Brain microvascular endothelial cell (primary cell): ENCODE measurements around the gene KCNH2.
"Not testable (repeated sequence)": the region's sequence is repeated elsewhere in the genome, so short reads cannot be mapped to it uniquely, and the experiment has no call there.

Source experiments
- DNase-seq: peaks from one replicate; pipeline ENCODE4 v3.0.0-alpha.2; 2020
- H3K27ac ChIP-seq: fragments of 250-450 bp; sonication (Bioruptor Pico); 2 replicates; pipeline ENCODE4 v1.5.1; 2020; ENCODE audit warnings: mild to moderate bottlenecking, moderate library complexity
- H3K27me3 ChIP-seq: fragments of 250-450 bp; sonication (Bioruptor Pico); replicated peaks from 2 replicates; pipeline ENCODE4 v1.5.1; 2020; ENCODE audit warnings: mild to moderate bottlenecking
- H3K36me3 ChIP-seq: fragments of 250-450 bp; sonication (Bioruptor Pico); replicated peaks from 2 replicates; pipeline ENCODE4 v1.5.1; 2020; ENCODE audit warnings: mild to moderate bottlenecking
- H3K4me3 ChIP-seq: 2 replicates; pipeline ENCODE4 v1.5.1; 2011; ENCODE audit warnings: low read depth, mild to moderate bottlenecking, control low read depth, low read length, moderate library complexity
- CTCF ChIP-seq: IDR thresholded peaks from 2 replicates; pipeline ENCODE4 v1.5.1; 2011; ENCODE audit warnings: low read depth, mild to moderate bottlenecking, moderate library complexity, low read length, control low read depth, inconsistent platforms; ENCODE audit errors: missing control alignments
- in situ Hi-C: cut with HindIII; loops from 2 replicates; pipeline ENCODE4 v1.10.0; 2017; ENCODE audit warnings: low sequenced_read_pairs, low pct_ligation_motif_present

Gene KCNH2

GRCh38 chr7:150910996-150911422 lies 67.1 kb downstream of the KCNH2 start:
- no peak overlapping the region for H3K4me3 ChIP-seq
- no peak for TF ChIP-seq CTCF
- in situ Hi-C loops, result no loop called here
- DNase-seq, result no peak
- no peaks in the 10 kb centered on the region for H3K27me3 ChIP-seq
- H3K27ac ChIP-seq, result no peak overlapping the region
- no peaks in the 10 kb centered on the region for H3K36me3 ChIP-seq

- DNase-seq, H3K4me3 ChIP-seq, H3K27ac ChIP-seq, H3K27me3 ChIP-seq, H3K36me3 ChIP-seq, in situ Hi-C loops: not testable (repeated sequence)
Observed at GRCh38 chr7:150910305-150910995, 67.7 kb downstream of the KCNH2 start.

- H3K27me3 ChIP-seq, result no peaks in the 10 kb centered on the region
- TF ChIP-seq CTCF, result no peak
- no peaks in the 10 kb centered on the region for H3K36me3 ChIP-seq
- no peak overlapping the region for H3K4me3 ChIP-seq
- no peak for DNase-seq
- no peak overlapping the region for H3K27ac ChIP-seq
- in situ Hi-C loops, result no loop called here
Observed at GRCh38 chr7:150909200-150909995, 68.7 kb downstream of the KCNH2 start.

GRCh38 chr7:150908173-150908572 lies 69.9 kb downstream of the KCNH2 start:
- in situ Hi-C loops, result no loop called here
- Histone ChIP-seq H3K27ac (no peak overlapping the region), H3K4me3 (no peak overlapping the region), H3K27me3 (no peaks in the 10 kb centered on the region), H3K36me3 (no peaks in the 10 kb centered on the region)
- no peak for DNase-seq
- TF ChIP-seq CTCF, result no peak

- Histone ChIP-seq H3K27me3 (no peaks in the 10 kb centered on the region), H3K36me3 (no peaks in the 10 kb centered on the region), H3K4me3 (no peak overlapping the region), H3K27ac (no peak overlapping the region)
- no peak for TF ChIP-seq CTCF
- in situ Hi-C loops, result no loop called here
- DNase-seq, result no peak
Observed at GRCh38 chr7:150904011-150904909, 73.9 kb downstream of the KCNH2 start.

- no peak for TF ChIP-seq CTCF
- Histone ChIP-seq H3K36me3 (no peaks in the 10 kb centered on the region), H3K27ac (no peak overlapping the region), H3K27me3 (no peaks in the 10 kb centered on the region), H3K4me3 (no peak overlapping the region)
- no peak for DNase-seq
- in situ Hi-C loops, result no loop called here
Observed at GRCh38 chr7:150903606-150904005, 74.5 kb downstream of the KCNH2 start.
